K562 treated with DMSO at 1 percent for 48 hours (cell line): ENCODE results near the gene NDUFA7. TPM values are rescaled to one million over a fixed set of nuclear protein-coding genes. Genes with fewer than 3 reads are reported as not detected.

ENCODE experiments used
- total RNA-seq: library from RNA; unstranded; fragments of 300-600 nt; gene quantifications from 2 replicates; pipeline ENCODE4 v1.2.3, GENCODE V29; 2022; ENCODE audit warnings: low replicate concordance; ENCODE audit errors: extremely low read depth

The NDUFA7 gene
- not detected in 2 replicates for total RNA-seq

GRCh38 chr19:8321067-8321985 is at the start of gene NDUFA7, which contains the start of gene RPS28:
TSS of gene NDUFA7 (minus strand) at chr19:8321375. CDS start at chr19:8321358, 17 bp downstream.
TSS of gene RPS28 (plus strand) at chr19:8321496. CDS start at chr19:8321531, 35 bp downstream.

GRCh38 chr19:8363803-8364771 is 42.9 kb upstream of the NDUFA7 start, which contains the start of gene ANGPTL4:
TSS of gene ANGPTL4 (plus strand) at chr19:8364155. CDS start at chr19:8364322, 167 bp downstream.

GRCh38 chr19:8342684-8343482 is 21.7 kb upstream of the NDUFA7 start, which contains the start of gene KANK3:
TSS of gene KANK3 (minus strand) at chr19:8343262. CDS start at chr19:8337828, 5,434 bp downstream.

GRCh38 chr19:8307965-8308866 is 13.0 kb downstream of the NDUFA7 start, which contains the start of gene CD320:
TSS of gene CD320 (minus strand) at chr19:8308358. CDS start at chr19:8308290, 68 bp downstream.

Other genes starting within 250 kb of the NDUFA7 start
- gene FBN3, start 171.8 kb downstream of the NDUFA7 start, total RNA-seq, result not detected in 2 replicates
- gene CERS4, start 112.0 kb downstream of the NDUFA7 start, total RNA-seq, result not detected in 2 replicates
- gene CD320, start 13.0 kb downstream of the NDUFA7 start, total RNA-seq, result not detected in 2 replicates
- not detected in 2 replicates for gene RPS28, start 121 bp upstream of the NDUFA7 start, total RNA-seq
- gene KANK3, start 21.9 kb upstream of the NDUFA7 start, total RNA-seq, result not detected in 2 replicates
- gene ANGPTL4, start 42.8 kb upstream of the NDUFA7 start, total RNA-seq, result not detected in 2 replicates
- not detected in 2 replicates for gene RAB11B, start 69.0 kb upstream of the NDUFA7 start, total RNA-seq
- not detected in 2 replicates for gene MARCHF2, start 91.9 kb upstream of the NDUFA7 start, total RNA-seq
- not detected in 2 replicates for gene HNRNPM, start 123.6 kb upstream of the NDUFA7 start, total RNA-seq
- gene PRAM1, start 181.3 kb upstream of the NDUFA7 start, total RNA-seq, result not detected in 2 replicates
- gene ZNF414, start 192.8 kb upstream of the NDUFA7 start, total RNA-seq, result not detected in 2 replicates